OCI-LY1 (cell line): ENCODE measurements around the gene VAPB.

Experiments used
- H2AFZ ChIP-seq: fragments of 200-600 bp; sonication (generic), shearing (Covaris generic); 2 replicates; pipeline ENCODE4 v1.6.0; 2014; ENCODE audit warnings: antibody characterized with exemption, mild to moderate bottlenecking, low read length
- H3F3A ChIP-seq: fragments of 200-600 bp; sonication (generic), shearing (Covaris generic); 2 replicates; pipeline ENCODE4 v1.6.0; 2014; ENCODE audit warnings: mild to moderate bottlenecking, antibody characterized with exemption, low read length, moderate library complexity; ENCODE audit not compliant: insufficient read depth
- H3K27ac ChIP-seq: fragments of 200-600 bp; sonication (generic); 2 replicates; pipeline ENCODE4 v1.5.1; 2014; ENCODE audit warnings: low read length, mixed run types, mild to moderate bottlenecking, low read depth; ENCODE audit not compliant: poor library complexity, severe bottlenecking
- H3K27me3 ChIP-seq: fragments of 200-600 bp; sonication (generic); 2 replicates; pipeline ENCODE4 v1.6.0; 2014; ENCODE audit warnings: antibody characterized with exemption, mild to moderate bottlenecking, low read length, moderate library complexity; ENCODE audit not compliant: insufficient read depth
- H3K36me3 ChIP-seq: fragments of 200-600 bp; sonication (generic); 2 replicates; pipeline ENCODE4 v1.6.1; 2014; ENCODE audit warnings: mild to moderate bottlenecking, antibody characterized with exemption, low read length, moderate library complexity, mixed read lengths; ENCODE audit not compliant: insufficient read depth
- H3K4me1 ChIP-seq: fragments of 200-600 bp; sonication (generic); 2 replicates; pipeline ENCODE4 v1.5.1; 2014; ENCODE audit warnings: mild to moderate bottlenecking, low read length, moderate library complexity; ENCODE audit not compliant: insufficient read depth, severe bottlenecking
- H3K4me2 ChIP-seq: fragments of 200-600 bp; sonication (generic), shearing (Covaris generic); 2 replicates; pipeline ENCODE4 v1.6.1; 2014; ENCODE audit warnings: low read length
- H3K4me3 ChIP-seq: fragments of 200-600 bp; sonication (generic); 2 replicates; pipeline ENCODE4 v1.5.1; 2014; ENCODE audit warnings: low read length, low read depth, mild to moderate bottlenecking, mixed read lengths; ENCODE audit not compliant: poor library complexity, severe bottlenecking
- H3K79me2 ChIP-seq: fragments of 200-600 bp; shearing (Covaris generic); 2 replicates; pipeline ENCODE4 v1.6.1; 2016; ENCODE audit warnings: mixed run types, low read length, mixed read lengths; ENCODE audit not compliant: insufficient read depth
- H3K9ac ChIP-seq: fragments of 200-600 bp; sonication (generic), shearing (Covaris generic); 2 replicates; pipeline ENCODE4 v1.6.1; 2014; ENCODE audit warnings: mild to moderate bottlenecking, low read length, mixed read lengths
- H3K9me2 ChIP-seq: fragments of 200-600 bp; sonication (generic), shearing (Covaris generic); 2 replicates; pipeline ENCODE4 v1.6.1; 2014; ENCODE audit warnings: low read depth, mild to moderate bottlenecking, low read length, mixed read lengths
- H3K9me3 ChIP-seq: fragments of 200-600 bp; shearing (Covaris generic); 2 replicates; pipeline ENCODE4 v1.6.1; 2014; ENCODE audit warnings: low read length, mixed read lengths
- H4K20me1 ChIP-seq: fragments of 200-600 bp; sonication (generic), shearing (Covaris generic); 2 replicates; pipeline ENCODE4 v1.6.0; 2016; ENCODE audit warnings: mild to moderate bottlenecking, low read length; ENCODE audit not compliant: insufficient read depth
- CTCF ChIP-seq: fragments of 200-600 bp; sonication (generic), shearing (Covaris generic); IDR thresholded peaks from 2 replicates; pipeline ENCODE4 v1.5.1; 2017; ENCODE audit warnings: mild to moderate bottlenecking, antibody characterized with exemption, low read length, moderate library complexity, mixed read lengths
- EZH2 ChIP-seq: fragments of 200-600 bp; sonication (generic), shearing (Covaris generic); IDR thresholded peaks from 2 replicates; pipeline ENCODE4 v1.8.0; 2017; ENCODE audit warnings: borderline replicate concordance, mixed run types, mild to moderate bottlenecking, antibody characterized with exemption, low read length, moderate library complexity, mixed read lengths

Gene VAPB

GRCh38 chr20:58470336-58471192 is 81.5 kb downstream of the VAPB start:
- Histone ChIP-seq H4K20me1 (no peaks in the 10 kb centered on the region), H3K36me3 (no peaks in the 10 kb centered on the region), H3K27ac (no peak overlapping the region), H3K9me3 (no peaks in the 10 kb centered on the region), H3K4me2 (no peak overlapping the region), H3K79me2 (no peaks in the 10 kb centered on the region), H3K27me3 (no peaks in the 10 kb centered on the region), H3K9ac (no peak overlapping the region), H3K4me3 (no peak overlapping the region), H3K9me2 (no peaks in the 10 kb centered on the region), H2AFZ (no peak overlapping the region), H3F3A (no peaks in the 10 kb centered on the region), H3K4me1 (no peaks in the 10 kb centered on the region)
- TF ChIP-seq CTCF: no peak
- no peak for TF ChIP-seq EZH2

GRCh38 chr20:58471193-58472164 is 82.5 kb downstream of the VAPB start:
- TF ChIP-seq EZH2 (no peak), CTCF (no peak)

GRCh38 chr20:58472273-58473018 is 83.4 kb downstream of the VAPB start:
- no peaks in the 10 kb centered on the region for H3K9me3 ChIP-seq
- H3K79me2 ChIP-seq: no peaks in the 10 kb centered on the region
- H3K27me3 ChIP-seq: no peaks in the 10 kb centered on the region
- no peaks in the 10 kb centered on the region for H3K36me3 ChIP-seq
- no peak overlapping the region for H3K27ac ChIP-seq
- H2AFZ ChIP-seq: no peak overlapping the region
- H3K9me2 ChIP-seq: no peaks in the 10 kb centered on the region
- no peak overlapping the region for H3K4me2 ChIP-seq
- no peak overlapping the region for H3K4me3 ChIP-seq
- no peak overlapping the region for H3K9ac ChIP-seq
- TF ChIP-seq CTCF: no peak
- no peak for TF ChIP-seq EZH2
- H4K20me1 ChIP-seq: no peaks in the 10 kb centered on the region
- no peaks in the 10 kb centered on the region for H3F3A ChIP-seq
- H3K4me1 ChIP-seq: no peaks in the 10 kb centered on the region

More at GRCh38 chr20:58471193-58472164, 82.5 kb downstream of the VAPB start:
- Histone ChIP-seq H3K9me2 (no peaks in the 10 kb centered on the region), H2AFZ (no peak overlapping the region), H3K4me3 (no peak overlapping the region), H3K9ac (no peak overlapping the region), H3F3A (no peaks in the 10 kb centered on the region), H3K27ac (no peak overlapping the region), H3K9me3 (no peaks in the 10 kb centered on the region), H3K27me3 (no peaks in the 10 kb centered on the region), H3K4me1 (no peaks in the 10 kb centered on the region), H3K36me3 (no peaks in the 10 kb centered on the region), H4K20me1 (no peaks in the 10 kb centered on the region), H3K4me2 (no peak overlapping the region), H3K79me2 (no peaks in the 10 kb centered on the region)
